GM18499 (cell line): Measurements from ENCODE around the gene SUN1.
A peak's percentile ranks its signal among the peaks of the same experiment; 100 is the strongest.
"Not testable (repeated sequence)": the region's sequence is repeated elsewhere in the genome, so short reads cannot be mapped to it uniquely, and the experiment has no call there.

ENCODE experiments used
- ATAC-seq: cut with Tn5 transposase; IDR thresholded peaks from one replicate; pipeline ENCODE4 v1.9.1; 2021; ENCODE audit warnings: moderate number of reproducible peaks; ENCODE audit not compliant: insufficient read depth, unreplicated experiment

Gene SUN1

GRCh38 chr7:916291-916941 is 84.1 kb downstream of the SUN1 start:
- ATAC-seq, result no peak

- no peak for ATAC-seq
These were observed 85.2 kb downstream of the SUN1 start for GRCh38 chr7:917255-918117.

GRCh38 chr7:918118-918425 is 85.8 kb downstream of the SUN1 start:
- no peak for ATAC-seq

GRCh38 chr7:918441-919113 is 86.3 kb downstream of the SUN1 start:
- no peak for ATAC-seq

- no peak for ATAC-seq
These were observed 86.8 kb downstream of the SUN1 start for GRCh38 chr7:919114-919442.

- no peak for ATAC-seq
These were observed 87.7 kb downstream of the SUN1 start for GRCh38 chr7:919924-920341.

- no peak for ATAC-seq
These were observed 88.2 kb downstream of the SUN1 start for GRCh38 chr7:920351-921070.

- ATAC-seq, result no peak
These were observed 88.8 kb downstream of the SUN1 start for GRCh38 chr7:921071-921461.

GRCh38 chr7:921581-922333 is 89.5 kb downstream of the SUN1 start:
- ATAC-seq, result no peak

GRCh38 chr7:922334-923107 is 90.2 kb downstream of the SUN1 start:
- no peak for ATAC-seq

- peak; percentile 58 for ATAC-seq
These were observed 91.1 kb downstream of the SUN1 start for GRCh38 chr7:923108-924041.

GRCh38 chr7:924042-924441 is 91.8 kb downstream of the SUN1 start:
- not testable (repeated sequence) for ATAC-seq
